WERI-Rb-1 (cell line): ENCODE results near the gene ZNF681.

Source experiments
- DNase-seq: peaks from one replicate; pipeline ENCODE4 v3.0.0-alpha.2; 2020
- H3K27ac ChIP-seq: fragments of 250-450 bp; sonication (Bioruptor Pico); 2 replicates; pipeline ENCODE4 v1.5.1; 2020; ENCODE audit warnings: mild to moderate bottlenecking, moderate library complexity
- H3K27me3 ChIP-seq: fragments of 250-450 bp; sonication (Bioruptor Pico); 2 replicates; pipeline ENCODE4 v1.5.1; 2021; ENCODE audit warnings: mild to moderate bottlenecking, low read depth, moderate library complexity; ENCODE audit not compliant: insufficient read depth, severe bottlenecking
- H3K36me3 ChIP-seq: fragments of 250-450 bp; sonication (Bioruptor Pico); 2 replicates; pipeline ENCODE4 v1.5.1; 2020; ENCODE audit warnings: mild to moderate bottlenecking, moderate library complexity
- H3K4me3 ChIP-seq: 2 replicates; pipeline ENCODE4 v1.5.1; 2011; ENCODE audit warnings: low read depth, mild to moderate bottlenecking, control low read depth, low read length
- H3K9me3 ChIP-seq: fragments of 250-450 bp; sonication (Bioruptor Pico); 2 replicates; pipeline ENCODE4 v1.5.1; 2021; ENCODE audit warnings: mild to moderate bottlenecking, moderate library complexity; ENCODE audit not compliant: severe bottlenecking
- TF ChIP-seq, protein P1 (sequence below): IDR thresholded peaks from 2 replicates; pipeline ENCODE4 v1.5.1; 2011; ENCODE audit warnings: low read depth, mild to moderate bottlenecking, control low read depth, inconsistent platforms, low read length

Gene ZNF681

DNA sequence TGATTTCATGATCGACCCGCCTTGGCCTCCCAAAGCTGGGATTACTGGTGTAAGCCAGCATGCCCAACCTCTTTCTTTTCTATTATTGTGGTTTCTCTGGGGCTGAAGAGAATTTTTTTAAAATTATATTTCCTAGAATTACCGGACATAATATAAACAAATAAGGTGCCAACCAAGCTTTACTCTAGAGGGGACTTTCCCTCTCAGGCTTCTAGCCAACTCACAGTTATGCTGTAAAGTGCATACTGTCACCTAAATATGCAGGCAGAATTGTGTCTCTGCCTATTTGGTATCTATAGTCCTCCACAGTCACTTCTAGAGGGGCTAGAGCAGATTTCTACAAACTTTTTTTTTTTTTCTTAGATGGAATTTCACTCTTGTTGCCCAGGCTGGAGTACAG, 41.6 kb upstream of the ZNF681 start:
- TF ChIP-seq, protein P1, sequence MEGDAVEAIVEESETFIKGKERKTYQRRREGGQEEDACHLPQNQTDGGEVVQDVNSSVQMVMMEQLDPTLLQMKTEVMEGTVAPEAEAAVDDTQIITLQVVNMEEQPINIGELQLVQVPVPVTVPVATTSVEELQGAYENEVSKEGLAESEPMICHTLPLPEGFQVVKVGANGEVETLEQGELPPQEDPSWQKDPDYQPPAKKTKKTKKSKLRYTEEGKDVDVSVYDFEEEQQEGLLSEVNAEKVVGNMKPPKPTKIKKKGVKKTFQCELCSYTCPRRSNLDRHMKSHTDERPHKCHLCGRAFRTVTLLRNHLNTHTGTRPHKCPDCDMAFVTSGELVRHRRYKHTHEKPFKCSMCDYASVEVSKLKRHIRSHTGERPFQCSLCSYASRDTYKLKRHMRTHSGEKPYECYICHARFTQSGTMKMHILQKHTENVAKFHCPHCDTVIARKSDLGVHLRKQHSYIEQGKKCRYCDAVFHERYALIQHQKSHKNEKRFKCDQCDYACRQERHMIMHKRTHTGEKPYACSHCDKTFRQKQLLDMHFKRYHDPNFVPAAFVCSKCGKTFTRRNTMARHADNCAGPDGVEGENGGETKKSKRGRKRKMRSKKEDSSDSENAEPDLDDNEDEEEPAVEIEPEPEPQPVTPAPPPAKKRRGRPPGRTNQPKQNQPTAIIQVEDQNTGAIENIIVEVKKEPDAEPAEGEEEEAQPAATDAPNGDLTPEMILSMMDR, result no peak
- Histone ChIP-seq H3K36me3 (no peaks in the 10 kb centered on the region), H3K9me3 (no peaks in the 10 kb centered on the region), H3K4me3 (no peak overlapping the region), H3K27ac (no peak overlapping the region), H3K27me3 (no peaks in the 10 kb centered on the region)
- no peak for DNase-seq

DNA sequence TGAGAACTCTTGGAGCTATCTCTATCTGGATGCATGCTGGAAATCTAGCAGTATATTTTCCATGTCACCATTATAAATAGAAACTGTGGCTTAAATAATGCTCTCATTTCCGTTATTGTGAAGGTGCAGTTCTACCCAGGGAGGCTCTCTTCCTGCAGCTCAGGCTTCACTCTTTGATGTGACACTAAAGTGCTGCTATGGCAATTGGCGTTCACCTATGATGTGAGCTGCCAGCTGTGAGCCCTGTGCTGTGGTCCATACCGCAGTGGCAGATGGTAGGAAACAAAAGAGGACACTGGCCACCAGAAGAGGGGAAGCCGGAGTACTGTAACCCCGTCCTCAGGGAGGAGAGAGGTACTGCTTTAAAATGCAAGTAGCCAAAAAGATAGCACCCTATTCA, 40.6 kb upstream of the ZNF681 start:
- Histone ChIP-seq H3K27ac (no peak overlapping the region), H3K4me3 (no peak overlapping the region), H3K27me3 (no peaks in the 10 kb centered on the region), H3K9me3 (no peaks in the 10 kb centered on the region), H3K36me3 (no peaks in the 10 kb centered on the region)
- DNase-seq, result no peak
- TF ChIP-seq, protein P1, result no peak

DNA sequence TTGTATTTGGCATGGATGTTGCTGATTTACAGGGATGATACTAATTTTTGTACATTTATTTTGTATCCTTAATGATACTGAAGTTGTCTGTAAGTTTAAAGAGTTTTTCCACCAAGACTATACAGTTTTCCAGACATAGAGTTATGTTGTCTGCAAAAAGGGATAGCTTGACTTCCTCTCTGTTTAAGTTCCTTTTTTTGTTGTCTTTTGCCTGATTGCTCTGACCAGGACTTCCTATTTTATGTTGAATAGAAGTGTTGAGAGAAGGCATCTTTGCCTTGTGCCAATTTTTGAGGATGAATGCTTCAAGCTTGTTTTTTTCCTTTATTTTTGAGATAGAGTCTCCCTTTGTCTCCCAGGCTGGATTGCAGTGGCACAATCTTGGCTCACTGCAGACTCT, 36.8 kb upstream of the ZNF681 start:
- TF ChIP-seq, protein P1, result no peak
- no peak overlapping the region for H3K4me3 ChIP-seq
- no peak for DNase-seq
- no peak overlapping the region for H3K27ac ChIP-seq
- no peaks in the 10 kb centered on the region for H3K9me3 ChIP-seq
- no peaks in the 10 kb centered on the region for H3K36me3 ChIP-seq
- no peaks in the 10 kb centered on the region for H3K27me3 ChIP-seq

DNA sequence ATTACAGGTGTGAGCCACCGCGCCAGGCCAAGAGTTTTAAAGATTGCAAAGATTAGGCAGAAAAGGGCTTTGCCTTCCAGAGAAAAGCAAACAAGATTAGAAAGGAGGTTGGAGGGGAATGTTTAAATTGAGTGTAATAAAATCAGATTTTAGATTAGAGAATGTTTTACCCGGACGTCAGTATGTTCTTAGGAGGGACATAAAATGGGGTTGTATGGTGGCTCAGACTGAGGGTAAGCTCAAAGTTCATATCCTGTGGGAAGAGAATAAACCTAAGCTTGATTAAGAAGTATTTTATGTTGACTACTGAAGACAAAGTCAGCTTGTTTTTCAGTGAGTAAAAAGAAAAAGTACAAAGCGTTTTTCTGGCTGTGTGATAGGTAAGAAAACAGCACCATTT, 34.1 kb upstream of the ZNF681 start:
- no peaks in the 10 kb centered on the region for H3K36me3 ChIP-seq
- DNase-seq, result no peak
- no peak overlapping the region for H3K27ac ChIP-seq
- no peak overlapping the region for H3K4me3 ChIP-seq
- no peaks in the 10 kb centered on the region for H3K9me3 ChIP-seq
- TF ChIP-seq, protein P1, result no peak
- H3K27me3 ChIP-seq, result no peaks in the 10 kb centered on the region

DNA sequence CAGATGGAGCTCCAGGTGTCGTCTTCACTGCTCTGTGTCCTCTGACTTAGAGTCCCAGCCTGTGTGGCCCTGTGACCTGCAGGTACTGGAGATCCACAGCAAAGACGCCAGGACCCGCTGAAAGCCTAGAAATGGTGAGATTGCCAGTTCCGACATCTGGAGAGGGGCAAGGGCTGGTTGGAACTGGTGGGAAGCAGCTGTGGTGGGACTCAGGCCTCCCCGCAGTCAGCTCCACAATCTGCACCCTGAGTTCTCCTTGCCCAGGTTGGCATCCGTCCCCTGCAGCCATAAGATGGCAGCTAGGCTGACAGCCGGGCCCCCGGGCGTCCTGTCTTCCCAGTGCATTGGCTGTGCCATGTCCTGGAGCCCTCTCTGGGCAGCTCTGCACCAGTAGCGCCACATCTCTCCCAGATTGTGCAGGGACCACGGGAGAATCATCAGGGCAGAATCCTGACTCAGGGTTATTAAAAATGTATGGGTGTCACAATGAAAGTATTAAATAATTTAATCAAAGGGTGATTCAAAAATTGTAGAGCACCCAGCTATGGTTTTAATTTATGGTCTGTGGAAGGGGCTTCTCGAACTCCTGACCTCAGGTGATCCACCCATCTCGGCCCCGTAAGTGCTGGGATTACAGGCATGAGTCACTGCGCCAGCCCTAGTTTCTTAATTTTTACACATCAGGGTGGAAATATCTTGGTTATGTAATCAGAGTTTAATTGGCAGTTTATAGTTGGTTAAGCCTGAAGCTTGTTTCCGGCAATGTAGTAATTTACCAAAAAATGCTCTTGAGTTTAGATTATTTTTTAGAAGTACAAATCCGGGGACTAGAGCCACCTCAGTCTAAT, 32.2 kb upstream of the ZNF681 start:
- TF ChIP-seq, protein P1, result no peak
- Histone ChIP-seq H3K27me3 (no peaks in the 10 kb centered on the region), H3K9me3 (no peaks in the 10 kb centered on the region)

DNA sequence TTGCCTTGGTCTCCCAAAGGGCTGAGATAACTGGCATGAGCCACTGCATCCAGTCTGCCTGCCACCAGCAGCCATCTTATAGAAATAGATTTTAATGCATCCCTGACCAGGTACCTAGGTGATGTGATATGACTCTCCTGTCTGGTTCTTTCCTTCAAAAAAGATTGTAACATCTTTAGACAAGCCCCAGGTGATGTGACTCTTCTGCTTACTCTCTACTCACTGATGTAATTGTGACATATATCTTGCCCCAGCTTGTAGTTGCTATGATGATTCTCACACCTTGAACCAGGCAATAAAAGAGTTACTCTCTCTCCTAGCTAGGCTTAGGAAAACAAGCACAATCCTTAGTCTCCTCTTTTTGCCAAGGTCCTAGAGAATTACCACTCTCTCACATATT, 30.6 kb upstream of the ZNF681 start:
- Histone ChIP-seq H3K4me3 (no peak overlapping the region), H3K9me3 (no peaks in the 10 kb centered on the region), H3K27me3 (no peaks in the 10 kb centered on the region), H3K36me3 (no peaks in the 10 kb centered on the region), H3K27ac (no peak overlapping the region)
- TF ChIP-seq, protein P1, result no peak
- no peak for DNase-seq

More for the DNA sequence above, 32.2 kb upstream of the ZNF681 start:
- H3K4me3 ChIP-seq, result no peak overlapping the region
- no peak overlapping the region for H3K27ac ChIP-seq
- no peaks in the 10 kb centered on the region for H3K36me3 ChIP-seq
- DNase-seq, result no peak
